IMR-90 (cell line): ENCODE data around the gene ZNF488. TPM values are rescaled to one million over a fixed set of nuclear protein-coding genes. Genes with fewer than 3 reads are reported as not detected.

Experiments used
- ATAC-seq: fragments of 200-7000 bp; cut with Tn5 transposase; 2 replicates; pipeline ENCODE4 v1.9.1; 2020; ENCODE audit warnings: low read depth, mild to moderate bottlenecking, moderate library complexity
- BruUV-seq: library from RNA; stranded (reverse); fragments of 400-500 nt; replicated peaks from 2 replicates; lab custom pipeline; 2021; lab: Mats Ljungman, UMichigan
- CTCF ChIA-PET: fragments of 300-600 bp; formaldehyde crosslinking; extraction: SDS; loops from one replicate; lab custom pipeline; 2021; ENCODE audit warnings: antibody characterized with exemption; lab: Yijun Ruan, JAX
- POLR2A ChIA-PET: fragments of 300-600 bp; sonication (Branson Sonifier 250); formaldehyde crosslinking; loops from one replicate; lab custom pipeline; 2022; ENCODE audit warnings: antibody characterized with exemption; ENCODE audit not compliant: unreplicated experiment; lab: Charles Lee
- DNase-seq: peaks from one replicate; pipeline ENCODE4 v3.0.0; 2013
- H2AFZ ChIP-seq: replicated peaks from 2 replicates; pipeline ENCODE3; 2013; ENCODE audit warnings: low read length, mild to moderate bottlenecking; ENCODE audit not compliant: poor library complexity
- H2AK5ac ChIP-seq: 2 replicates; pipeline ENCODE4 v1.6.1; 2013; ENCODE audit warnings: low read depth, low read length, inconsistent platforms
- H2AK9ac ChIP-seq: replicated peaks from 2 replicates; pipeline ENCODE3; 2013; ENCODE audit warnings: mild to moderate bottlenecking, low read depth, low read length, moderate library complexity; ENCODE audit not compliant: poor library complexity
- H2BK120ac ChIP-seq: 2 replicates; pipeline ENCODE4 v1.6.1; 2013; ENCODE audit warnings: low read depth, low read length, inconsistent platforms
- H2BK15ac ChIP-seq: 3 replicates; pipeline ENCODE4 v1.6.1; 2013; ENCODE audit warnings: low read depth, low read length, inconsistent platforms
- H2BK20ac ChIP-seq: 2 replicates; pipeline ENCODE4 v1.6.1; 2013; ENCODE audit warnings: low read depth, mild to moderate bottlenecking, inconsistent platforms, low read length, moderate library complexity
- H2BK5ac ChIP-seq: 2 replicates; pipeline ENCODE4 v1.6.1; 2013; ENCODE audit warnings: mild to moderate bottlenecking, low read depth, low read length, inconsistent platforms; ENCODE audit not compliant: poor library complexity, severe bottlenecking
- H3K14ac ChIP-seq: replicated peaks from 2 replicates; pipeline ENCODE4 v1.6.1; 2013; ENCODE audit warnings: low read depth, low read length, inconsistent platforms
- H3K18ac ChIP-seq: 2 replicates; pipeline ENCODE4 v1.6.1; 2013; ENCODE audit warnings: low read depth, low read length, control low read depth
- H3K23ac ChIP-seq: 2 replicates; pipeline ENCODE4 v1.6.1; 2013; ENCODE audit warnings: low read depth, low read length, inconsistent platforms
- H3K27ac ChIP-seq: 2 replicates; pipeline ENCODE4 v1.5.1; 2013; ENCODE audit warnings: mild to moderate bottlenecking, control low read depth, low read length; ENCODE audit not compliant: insufficient read depth
- H3K27me3 ChIP-seq: 2 replicates; pipeline ENCODE4 v1.6.1; 2013; ENCODE audit warnings: low read length; ENCODE audit not compliant: control insufficient read depth, insufficient read depth
- H3K36me3 ChIP-seq: 2 replicates; pipeline ENCODE4 v1.6.1; 2013; ENCODE audit warnings: low read length, mixed read lengths; ENCODE audit not compliant: control insufficient read depth, insufficient read depth
- H3K4ac ChIP-seq: 2 replicates; pipeline ENCODE4 v1.6.1; 2013; ENCODE audit warnings: low read depth, low read length, inconsistent platforms
- H3K4me1 ChIP-seq: 2 replicates; pipeline ENCODE4 v1.6.1; 2013; ENCODE audit warnings: low read length, mixed read lengths; ENCODE audit not compliant: control insufficient read depth, insufficient read depth
- H3K4me2 ChIP-seq: 2 replicates; pipeline ENCODE4 v1.6.1; 2013; ENCODE audit warnings: low read depth, mild to moderate bottlenecking, control low read depth, low read length, moderate library complexity
- H3K4me3 ChIP-seq: 2 replicates; pipeline ENCODE4 v1.5.1; 2013; ENCODE audit warnings: low read depth, mild to moderate bottlenecking, control low read depth, low read length, moderate library complexity; ENCODE audit not compliant: insufficient read depth
- H3K56ac ChIP-seq: 2 replicates; pipeline ENCODE4 v1.6.1; 2013; ENCODE audit warnings: low read length, inconsistent platforms; ENCODE audit not compliant: insufficient read depth; ENCODE audit errors: extremely low read depth
- H3K79me1 ChIP-seq, 2 experiments: 2 replicates each; pipeline ENCODE4 v1.6.1; 2013; ENCODE audit warnings: low read length in 2 of 2, inconsistent platforms in 1 of 2, low read depth in 1 of 2
- H3K9ac ChIP-seq: 2 replicates; pipeline ENCODE4 v1.6.1; 2013; ENCODE audit warnings: low read depth, low read length, control low read depth
- H3K9me1 ChIP-seq: 2 replicates; pipeline ENCODE4 v1.6.1; 2013; ENCODE audit warnings: low read length, inconsistent platforms; ENCODE audit not compliant: insufficient read depth
- H3K9me3 ChIP-seq: 2 replicates; pipeline ENCODE4 v1.6.1; 2013; ENCODE audit warnings: low read length; ENCODE audit not compliant: control insufficient read depth, insufficient read depth
- H4K20me1 ChIP-seq: 2 replicates; pipeline ENCODE4 v1.6.1; 2013; ENCODE audit warnings: low read length, inconsistent platforms; ENCODE audit not compliant: insufficient read depth
- H4K5ac ChIP-seq: 2 replicates; pipeline ENCODE4 v1.6.1; 2013; ENCODE audit warnings: mild to moderate bottlenecking, low read depth, low read length, control low read depth
- H4K8ac ChIP-seq, 2 experiments: 2 replicates each; pipeline ENCODE4 v1.6.1; 2013; ENCODE audit warnings: low read depth in 2 of 2, low read length in 2 of 2, control low read depth in 1 of 2, inconsistent platforms in 1 of 2
- H4K91ac ChIP-seq: 2 replicates; pipeline ENCODE4 v1.6.1; 2013; ENCODE audit warnings: low read depth, low read length, inconsistent platforms; ENCODE audit not compliant: insufficient read depth
- BHLHE40 ChIP-seq: fragments of 150-350 bp; IDR thresholded peaks from 2 replicates; pipeline ENCODE4 v1.6.1; 2016; ENCODE audit warnings: mild to moderate bottlenecking, low read depth, low read length
- CEBPB ChIP-seq: IDR thresholded peaks from 2 replicates; pipeline ENCODE4 v1.6.1; 2012; ENCODE audit warnings: low read depth, low read length, improper control_type of control experiment
- CHD1 ChIP-seq: IDR thresholded peaks from 2 replicates; pipeline ENCODE4 v1.6.1; 2012; ENCODE audit warnings: low read depth, low read length, improper control_type of control experiment
- CTCF ChIP-seq: conservative IDR thresholded peaks from 2 replicates; pipeline ENCODE4 v1.5.1; 2012; ENCODE audit warnings: mild to moderate bottlenecking, low read depth, low read length, improper control_type of control experiment
- FOS ChIP-seq: fragments of 150-350 bp; IDR thresholded peaks from 2 replicates; pipeline ENCODE4 v1.6.1; 2016; ENCODE audit warnings: low read depth, low read length
- MAFK ChIP-seq: IDR thresholded peaks from 2 replicates; pipeline ENCODE4 v1.6.1; 2012; ENCODE audit warnings: low read depth, low read length, improper control_type of control experiment
- MAZ ChIP-seq: IDR thresholded peaks from 2 replicates; pipeline ENCODE4 v1.6.1; 2012; ENCODE audit warnings: low read depth, mild to moderate bottlenecking, low read length, improper control_type of control experiment, moderate library complexity, borderline replicate concordance
- NFE2L2 ChIP-seq: fragments of 150-350 bp; IDR thresholded peaks from 2 replicates; pipeline ENCODE4 v1.6.1; 2016; ENCODE audit warnings: low read depth, mild to moderate bottlenecking, low read length
- RAD21 ChIP-seq: IDR thresholded peaks from 2 replicates; pipeline ENCODE4 v1.6.1; 2012; ENCODE audit warnings: low read length, improper control_type of control experiment
- RCOR1 ChIP-seq: IDR thresholded peaks from 2 replicates; pipeline ENCODE4 v1.6.1; 2012; ENCODE audit warnings: mild to moderate bottlenecking, low read length, improper control_type of control experiment; ENCODE audit not compliant: insufficient replicate concordance
- RFX5 ChIP-seq: IDR thresholded peaks from 2 replicates; pipeline ENCODE4 v1.8.0; 2012; ENCODE audit warnings: low read depth, mild to moderate bottlenecking, low read length, moderate library complexity
- SMC3 ChIP-seq: fragments of 150-350 bp; IDR thresholded peaks from 2 replicates; pipeline ENCODE4 v1.6.1; 2016; ENCODE audit warnings: low read depth, mild to moderate bottlenecking, antibody characterized with exemption, low read length, moderate library complexity
- USF2 ChIP-seq: fragments of 150-350 bp; IDR thresholded peaks from 2 replicates; pipeline ENCODE4 v1.6.1; 2017; ENCODE audit warnings: mild to moderate bottlenecking, antibody characterized with exemption, low read length, low read depth
- WGBS, 2 experiments: methylation state at CpG; one replicate each; pipeline versions ENCODE4 v1.1.5 to v1.1.7; 2013; ENCODE audit warnings: missing lambda C conversion rate in 2 of 2; ENCODE audit not compliant: insufficient read length in 1 of 2; ENCODE audit errors: extremely low coverage in 2 of 2; 5-methylcytosine and 5-hydroxymethylcytosine counted together
- dilution Hi-C: fragments of 300-500 bp; cut with HindIII; formaldehyde crosslinking; loops from one replicate; pipeline ENCODE4 v1.14.3; 2018; ENCODE audit warnings: low sequenced_read_pairs; ENCODE audit not compliant: unreplicated experiment
- in situ Hi-C: fragments of 300-500 bp; cut with MboI; formaldehyde crosslinking; loops from 3 replicates; pipeline ENCODE4 v1.14.3; 2019; ENCODE audit warnings: low sequenced_read_pairs, inconsistent platforms, mixed read lengths
- intact Hi-C: fragments of 100-400 bp; cut with micrococcal nuclease; formaldehyde crosslinking; loops from 2 replicates; pipeline ENCODE4 v1.10.0; 2022
- polyA plus RNA-seq, 3 experiments: library from polyadenylated mRNA; depleted of rRNA; stranded (reverse); fragments of >200 nt; gene quantifications; 2 replicates each; pipeline ENCODE4 v1.2.3, GENCODE V29; 2012; ENCODE audit warnings: low replicate concordance in 1 of 3
- total RNA-seq: library from RNA; depleted of rRNA; stranded (reverse); fragments of >200 nt; gene quantifications from 2 replicates; pipeline ENCODE4 v1.2.3, GENCODE V29; 2012

ZNF488 gene
- total and polyA plus RNA-seq, 2 of the 4 experiments (the other 2 are of a cell fraction), result under 0.01 to 0.14 TPM

GRCh38 chr10:47424231-47424630 lies 40.1 kb upstream of the ZNF488 start:
- BruUV-seq, result no TSS peak
- H3K14ac ChIP-seq, result no peak overlapping the region
- TF ChIP-seq USF2 (no peak), CEBPB (no peak), CHD1 (no peak), RAD21 (no peak), BHLHE40 (no peak), SMC3 (no peak), CTCF (no peak), RFX5 (no peak), RCOR1 (no peak), MAFK (no peak), MAZ (no peak), FOS (no peak), NFE2L2 (no peak)

More at GRCh38 chr10:47424231-47424630, 40.1 kb upstream of the ZNF488 start:
- no peak overlapping the region for H3K9ac ChIP-seq
- no peak overlapping the region for H4K91ac ChIP-seq
- H3K79me1 ChIP-seq, result no peaks in the 10 kb centered on the region
- H3K4me2 ChIP-seq, result no peak overlapping the region
- H3K56ac ChIP-seq, result no peak overlapping the region
- no peak overlapping the region for H2BK15ac ChIP-seq
- H3K9me1 ChIP-seq, result no peaks in the 10 kb centered on the region
- H3K27me3 ChIP-seq, result peaks cover 20% of the 10 kb centered on the region
- H3K36me3 ChIP-seq, result no peaks in the 10 kb centered on the region
- no peak overlapping the region for H2BK5ac ChIP-seq
- dilution Hi-C loops (no loop called here), intact Hi-C loops (no loop called here), in situ Hi-C loops (loop anchor here (25.0 kb wide), 1 partner anchor 887 kb away; no protein-coding TSS in a partner anchor)
- H2BK120ac ChIP-seq, result no peak overlapping the region
- no peak overlapping the region for H2AFZ ChIP-seq
- no peak overlapping the region for H3K4ac ChIP-seq
- ChIA-PET CTCF (no interaction called here), POLR2A (no interaction called here)
- peaks cover 8% of the 10 kb centered on the region for H3K4me1 ChIP-seq
- peak overlapping the region; percentile 65 for H2AK9ac ChIP-seq
- no peak overlapping the region for H2BK20ac ChIP-seq
- H4K20me1 ChIP-seq, result no peaks in the 10 kb centered on the region
- no peak overlapping the region for H4K8ac ChIP-seq
- H3K18ac ChIP-seq, result no peak overlapping the region
- H4K5ac ChIP-seq, result no peak overlapping the region
- no peak overlapping the region for H2AK5ac ChIP-seq
- H3K4me3 ChIP-seq, result no peak overlapping the region
- DNase-seq, result no peak
- H3K23ac ChIP-seq, result no peak overlapping the region
- WGBS, 2 experiments, result 72% methylated on average over 2 of the region's 8 CpGs; no CpG with 5 or more reads in 1 of the 2 experiments
- no peaks in the 10 kb centered on the region for H3K9me3 ChIP-seq
- H3K27ac ChIP-seq, result no peak overlapping the region
- no peak for ATAC-seq
